ENCODE data around the gene PPM1B.

DNA sequence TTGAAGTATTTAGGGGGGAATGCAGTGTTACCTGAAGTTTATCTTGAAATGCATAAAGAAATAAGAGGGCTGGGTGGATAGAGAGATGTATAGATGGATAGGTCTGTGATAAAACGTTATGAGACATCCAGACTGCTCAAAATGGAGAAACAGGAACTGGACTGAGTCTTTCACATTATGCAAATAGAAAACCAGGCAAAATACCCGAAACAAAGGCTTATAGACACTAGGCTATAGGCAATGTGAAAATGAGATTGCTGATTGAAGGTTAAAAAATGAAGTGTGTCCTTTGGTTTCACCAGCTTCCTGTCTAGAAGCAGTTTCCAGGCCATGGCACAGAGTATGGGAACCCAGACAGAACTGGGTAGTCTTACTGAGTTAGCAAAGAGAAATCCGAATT, 81.7 kb downstream of the PPM1B start:
- TF ChIP-seq, protein P1, sequence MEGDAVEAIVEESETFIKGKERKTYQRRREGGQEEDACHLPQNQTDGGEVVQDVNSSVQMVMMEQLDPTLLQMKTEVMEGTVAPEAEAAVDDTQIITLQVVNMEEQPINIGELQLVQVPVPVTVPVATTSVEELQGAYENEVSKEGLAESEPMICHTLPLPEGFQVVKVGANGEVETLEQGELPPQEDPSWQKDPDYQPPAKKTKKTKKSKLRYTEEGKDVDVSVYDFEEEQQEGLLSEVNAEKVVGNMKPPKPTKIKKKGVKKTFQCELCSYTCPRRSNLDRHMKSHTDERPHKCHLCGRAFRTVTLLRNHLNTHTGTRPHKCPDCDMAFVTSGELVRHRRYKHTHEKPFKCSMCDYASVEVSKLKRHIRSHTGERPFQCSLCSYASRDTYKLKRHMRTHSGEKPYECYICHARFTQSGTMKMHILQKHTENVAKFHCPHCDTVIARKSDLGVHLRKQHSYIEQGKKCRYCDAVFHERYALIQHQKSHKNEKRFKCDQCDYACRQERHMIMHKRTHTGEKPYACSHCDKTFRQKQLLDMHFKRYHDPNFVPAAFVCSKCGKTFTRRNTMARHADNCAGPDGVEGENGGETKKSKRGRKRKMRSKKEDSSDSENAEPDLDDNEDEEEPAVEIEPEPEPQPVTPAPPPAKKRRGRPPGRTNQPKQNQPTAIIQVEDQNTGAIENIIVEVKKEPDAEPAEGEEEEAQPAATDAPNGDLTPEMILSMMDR (IDR thresholded peaks at IDR 0.05): no peak
- TF ChIP-seq POLR2A (IDR thresholded peaks at IDR 0.05): no peak

Data from esophagus squamous epithelium (tissue), 4 donors.